ENCODE data around the gene CD40.
A peak's percentile ranks its signal among the peaks of the same experiment; 100 is the strongest.
"Not testable (repeated sequence)": the region's sequence is repeated elsewhere in the genome, so short reads cannot be mapped to it uniquely, and the experiment has no call there.

CD40 gene

GRCh38 chr20:46084805-46085178 lies 33.3 kb upstream of the CD40 start:
- Histone ChIP-seq H3K4me1 (ENCODE audit: control insufficient read depth, insufficient read depth, low read length) (peaks cover 42% of the 10 kb centered on the region), H3K9ac (ENCODE audit: low read length) (no peak overlapping the region), H3K27me3 (ENCODE audit: control insufficient read depth, insufficient read depth, low read length) (no peaks in the 10 kb centered on the region)

GRCh38 chr20:46085179-46085851 lies 32.8 kb upstream of the CD40 start:
- Histone ChIP-seq H3K9me3 (ENCODE audit: control insufficient read depth, low read length) (no peaks in the 10 kb centered on the region), H3K36me3 (ENCODE audit: control insufficient read depth, insufficient read depth, low read length) (no peaks in the 10 kb centered on the region), H3K27me3 (ENCODE audit: control insufficient read depth, insufficient read depth, low read length) (no peaks in the 10 kb centered on the region), H3K4me3 (ENCODE audit: low read length) (no peak overlapping the region), H3K9ac (ENCODE audit: low read length) (no peak overlapping the region), H3K4me1 (ENCODE audit: control insufficient read depth, insufficient read depth, low read length) (peaks cover 42% of the 10 kb centered on the region)

More at GRCh38 chr20:46084805-46085178, 33.3 kb upstream of the CD40 start:
- no peaks in the 10 kb centered on the region for H3K36me3 ChIP-seq (ENCODE audit: control insufficient read depth, insufficient read depth, low read length)
- no peaks in the 10 kb centered on the region for H3K9me3 ChIP-seq (ENCODE audit: control insufficient read depth, low read length)
- H3K4me3 ChIP-seq (ENCODE audit: low read length) = no peak overlapping the region

GRCh38 chr20:46087161-46087560 lies 31.0 kb upstream of the CD40 start:
- Histone ChIP-seq H3K36me3 (ENCODE audit: control insufficient read depth, insufficient read depth, low read length) (no peaks in the 10 kb centered on the region), H3K4me1 (ENCODE audit: control insufficient read depth, insufficient read depth, low read length) (peaks cover 42% of the 10 kb centered on the region), H3K27me3 (ENCODE audit: control insufficient read depth, insufficient read depth, low read length) (no peaks in the 10 kb centered on the region), H3K9me3 (ENCODE audit: control insufficient read depth, low read length) (no peaks in the 10 kb centered on the region), H3K4me3 (ENCODE audit: low read length) (no peak overlapping the region), H3K9ac (ENCODE audit: low read length) (no peak overlapping the region)

GRCh38 chr20:46088409-46089166 lies 29.5 kb upstream of the CD40 start:
- H3K27me3 ChIP-seq (ENCODE audit: control insufficient read depth, insufficient read depth, low read length) = no peaks in the 10 kb centered on the region
- H3K4me3 ChIP-seq (ENCODE audit: low read length) = peak overlapping the region; percentile 75
- peaks cover 36% of the 10 kb centered on the region for H3K4me1 ChIP-seq (ENCODE audit: control insufficient read depth, insufficient read depth, low read length)

GRCh38 chr20:46089167-46089416 lies 29.0 kb upstream of the CD40 start:
- Histone ChIP-seq H3K9ac (ENCODE audit: low read length) (peak overlapping the region; percentile 88), H3K36me3 (ENCODE audit: control insufficient read depth, insufficient read depth, low read length) (no peaks in the 10 kb centered on the region), H3K27me3 (ENCODE audit: control insufficient read depth, insufficient read depth, low read length) (no peaks in the 10 kb centered on the region), H3K9me3 (ENCODE audit: control insufficient read depth, low read length) (no peaks in the 10 kb centered on the region), H3K4me1 (ENCODE audit: control insufficient read depth, insufficient read depth, low read length) (peaks cover 31% of the 10 kb centered on the region), H3K4me3 (ENCODE audit: low read length) (peak overlapping the region; percentile 75)

More at GRCh38 chr20:46088409-46089166, 29.5 kb upstream of the CD40 start:
- H3K36me3 ChIP-seq (ENCODE audit: control insufficient read depth, insufficient read depth, low read length) = no peaks in the 10 kb centered on the region
- peak overlapping the region; percentile 88 for H3K9ac ChIP-seq (ENCODE audit: low read length)
- no peaks in the 10 kb centered on the region for H3K9me3 ChIP-seq (ENCODE audit: control insufficient read depth, low read length)

- H3K9ac ChIP-seq (ENCODE audit: low read length) = peak within 1 kb of the TSS; percentile 88
- H3K27me3 ChIP-seq (ENCODE audit: control insufficient read depth, insufficient read depth, low read length) = no peaks in the 10 kb centered on the region
- peak within 1 kb of the TSS; percentile 75 for H3K4me3 ChIP-seq (ENCODE audit: low read length)
- no peaks in the 10 kb centered on the region for H3K36me3 ChIP-seq (ENCODE audit: control insufficient read depth, insufficient read depth, low read length)
- peaks cover 25% of the 10 kb centered on the region for H3K4me1 ChIP-seq (ENCODE audit: control insufficient read depth, insufficient read depth, low read length)
- H3K9me3 ChIP-seq (ENCODE audit: control insufficient read depth, low read length) = no peaks in the 10 kb centered on the region
These were observed 28.4 kb upstream of the CD40 start, which contains the start of gene NCOA5 for GRCh38 chr20:46089417-46090388. Gene NCOA5 (minus strand): TSS chr20:46089962. CDS start chr20:46079424, 10,538 bp downstream.

- H3K36me3 ChIP-seq (ENCODE audit: control insufficient read depth, insufficient read depth, low read length); H3K4me3 ChIP-seq (ENCODE audit: low read length); H3K4me1 ChIP-seq (ENCODE audit: control insufficient read depth, insufficient read depth, low read length); H3K27me3 ChIP-seq (ENCODE audit: control insufficient read depth, insufficient read depth, low read length); H3K9me3 ChIP-seq (ENCODE audit: control insufficient read depth, low read length); H3K9ac ChIP-seq (ENCODE audit: low read length): not testable (repeated sequence)
These were observed 26.2 kb upstream of the CD40 start for GRCh38 chr20:46091622-46092535.

- H3K27me3 ChIP-seq (ENCODE audit: control insufficient read depth, insufficient read depth, low read length) = no peaks in the 10 kb centered on the region
- no peaks in the 10 kb centered on the region for H3K9me3 ChIP-seq (ENCODE audit: control insufficient read depth, low read length)
- H3K36me3 ChIP-seq (ENCODE audit: control insufficient read depth, insufficient read depth, low read length) = no peaks in the 10 kb centered on the region
- no peak overlapping the region for H3K4me3 ChIP-seq (ENCODE audit: low read length)
- H3K9ac ChIP-seq (ENCODE audit: low read length) = no peak overlapping the region
- no peaks in the 10 kb centered on the region for H3K4me1 ChIP-seq (ENCODE audit: control insufficient read depth, insufficient read depth, low read length)
These were observed 24.6 kb upstream of the CD40 start for GRCh38 chr20:46093531-46093930.

GRCh38 chr20:46099491-46100287 lies 18.4 kb upstream of the CD40 start:
- Histone ChIP-seq H3K36me3 (ENCODE audit: control insufficient read depth, insufficient read depth, low read length) (no peaks in the 10 kb centered on the region), H3K4me3 (ENCODE audit: low read length) (no peak overlapping the region), H3K9me3 (ENCODE audit: control insufficient read depth, low read length) (no peaks in the 10 kb centered on the region), H3K27me3 (ENCODE audit: control insufficient read depth, insufficient read depth, low read length) (peaks cover 41% of the 10 kb centered on the region), H3K9ac (ENCODE audit: low read length) (no peak overlapping the region), H3K4me1 (ENCODE audit: control insufficient read depth, insufficient read depth, low read length) (no peaks in the 10 kb centered on the region)

GRCh38 chr20:46100444-46100843 lies 17.7 kb upstream of the CD40 start:
- not testable (repeated sequence) for H3K9me3 ChIP-seq (ENCODE audit: control insufficient read depth, low read length); H3K4me1 ChIP-seq (ENCODE audit: control insufficient read depth, insufficient read depth, low read length); H3K4me3 ChIP-seq (ENCODE audit: low read length); H3K36me3 ChIP-seq (ENCODE audit: control insufficient read depth, insufficient read depth, low read length); H3K9ac ChIP-seq (ENCODE audit: low read length)
- peaks cover 41% of the 10 kb centered on the region for H3K27me3 ChIP-seq (ENCODE audit: control insufficient read depth, insufficient read depth, low read length)

- Histone ChIP-seq H3K36me3 (ENCODE audit: control insufficient read depth, insufficient read depth, low read length) (no peaks in the 10 kb centered on the region), H3K27me3 (ENCODE audit: control insufficient read depth, insufficient read depth, low read length) (peaks cover 41% of the 10 kb centered on the region)
These were observed 17.1 kb upstream of the CD40 start for GRCh38 chr20:46100988-46101387.

More at GRCh38 chr20:46100988-46101387, 17.1 kb upstream of the CD40 start:
- H3K9ac ChIP-seq (ENCODE audit: low read length) = no peak overlapping the region
- no peaks in the 10 kb centered on the region for H3K4me1 ChIP-seq (ENCODE audit: control insufficient read depth, insufficient read depth, low read length)
- no peaks in the 10 kb centered on the region for H3K9me3 ChIP-seq (ENCODE audit: control insufficient read depth, low read length)
- H3K4me3 ChIP-seq (ENCODE audit: low read length) = no peak overlapping the region
